ENCODE measurements around the gene CASKIN1. TPM values are rescaled to one million over a fixed set of nuclear protein-coding genes. Genes with fewer than 3 reads are reported as not detected.
"Not testable (repeated sequence)": the region's sequence is repeated elsewhere in the genome, so short reads cannot be mapped to it uniquely, and the experiment has no call there.

The CASKIN1 gene
- total RNA-seq, 2 donors from 2014 or later = not detected

GRCh38 chr16:2147981-2148671 is 48.3 kb downstream of the CASKIN1 start, which contains the start of gene RAB26:
RAB26 (plus strand) TSS chr16:2148625; CDS start chr16:2148784, 159 bp downstream.
- ATAC-seq (ENCODE audit: insufficient number of reproducible peaks, low FRiP score, low read depth) = no peak
- no peaks in the 10 kb centered on the region for H3K36me3 ChIP-seq
- H3K27me3 ChIP-seq (replicated peaks; ENCODE audit: insufficient read depth) = no peaks in the 10 kb centered on the region
- H3K4me1 ChIP-seq (ENCODE audit: control insufficient read depth in 1 of 2, low read depth in 2 of 2) = peaks cover 11 to 52% of the 10 kb centered on the region in 2 donors
- TF ChIP-seq CTCF (IDR thresholded peaks at IDR 0.05) = no peak
- H3K4me3 ChIP-seq = peak within 1 kb of the TSS; percentile 73
- no peak for DNase-seq (ENCODE audit: low spot score)
- no peaks in the 10 kb centered on the region for H3K9me3 ChIP-seq
- H3K27ac ChIP-seq = peak within 1 kb of the TSS; percentile 28 to 60

DNA sequence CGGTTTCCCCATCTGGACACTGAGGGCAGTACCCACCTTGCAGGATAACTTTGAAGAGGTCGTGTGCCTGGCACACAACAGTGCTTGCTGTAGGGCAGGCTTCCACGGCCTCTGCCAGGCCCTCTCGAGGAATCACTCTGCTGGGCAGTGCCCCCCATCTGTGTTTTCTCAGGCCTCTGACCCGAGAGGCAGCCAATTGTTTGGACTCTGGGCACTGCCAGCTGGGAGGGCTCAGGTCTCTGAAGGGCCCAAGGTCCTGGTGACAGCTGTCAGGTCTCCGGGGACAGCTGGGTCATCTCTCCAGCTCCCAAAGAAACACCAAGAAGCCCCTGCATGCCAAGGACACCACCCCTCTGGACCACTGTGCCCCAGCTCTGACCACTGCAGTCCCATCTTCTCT is 49.0 kb downstream of the CASKIN1 start:
- Histone ChIP-seq H3K27me3 (replicated peaks; ENCODE audit: insufficient read depth) (no peaks in the 10 kb centered on the region), H3K27ac (no peak overlapping the region), H3K36me3 (no peaks in the 10 kb centered on the region), H3K4me1 (ENCODE audit: control insufficient read depth in 1 of 2, low read depth in 2 of 2) (peaks cover 5 to 44% of the 10 kb centered on the region in 2 donors), H3K9me3 (no peaks in the 10 kb centered on the region), H3K4me3 (no peak overlapping the region)
- ATAC-seq (ENCODE audit: insufficient number of reproducible peaks, low FRiP score, low read depth) (no peak), DNase-seq (ENCODE audit: low spot score) (no peak)
- no peak for TF ChIP-seq CTCF (IDR thresholded peaks at IDR 0.05)

DNA sequence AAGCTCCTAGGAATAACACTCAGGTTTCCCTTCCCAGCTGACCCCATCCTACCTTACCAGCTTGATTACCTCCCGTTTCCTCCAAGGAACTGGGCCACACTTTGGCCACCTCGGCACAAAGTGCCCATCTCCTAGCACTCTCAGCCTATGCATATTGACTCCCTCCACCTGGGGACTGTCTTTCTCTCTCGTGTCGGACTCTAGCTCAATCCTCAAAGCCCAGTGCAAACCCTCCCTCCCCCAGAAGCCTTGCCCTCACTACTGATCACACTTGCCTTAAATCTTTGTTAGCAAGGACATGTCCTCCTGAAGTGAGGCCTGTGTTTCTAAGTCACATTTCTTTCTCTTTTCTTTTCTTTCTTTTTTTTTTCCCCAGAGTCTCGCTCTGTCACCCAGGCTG is 50.6 kb downstream of the CASKIN1 start:
- H3K4me3 ChIP-seq = no peak overlapping the region
- peaks cover 5 to 29% of the 10 kb centered on the region in 2 donors for H3K4me1 ChIP-seq (ENCODE audit: control insufficient read depth in 1 of 2, low read depth in 2 of 2)
- no peaks in the 10 kb centered on the region for H3K27me3 ChIP-seq (replicated peaks; ENCODE audit: insufficient read depth)
- ATAC-seq (ENCODE audit: insufficient number of reproducible peaks, low FRiP score, low read depth) (no peak), DNase-seq (ENCODE audit: low spot score) (no peak)
- no peaks in the 10 kb centered on the region for H3K9me3 ChIP-seq
- no peak for TF ChIP-seq CTCF (IDR thresholded peaks at IDR 0.05)
- no peaks in the 10 kb centered on the region for H3K36me3 ChIP-seq
- H3K27ac ChIP-seq = no peak overlapping the region

- TF ChIP-seq CTCF (IDR thresholded peaks at IDR 0.05) = no peak
- Histone ChIP-seq H3K4me1 (ENCODE audit: control insufficient read depth in 1 of 2, low read depth in 2 of 2) (peaks cover 6 to 16% of the 10 kb centered on the region in 2 donors), H3K36me3 (no peaks in the 10 kb centered on the region), H3K27me3 (replicated peaks; ENCODE audit: insufficient read depth) (no peaks in the 10 kb centered on the region), H3K27ac (no peak overlapping the region), H3K9me3 (no peaks in the 10 kb centered on the region), H3K4me3 (no peak overlapping the region)
- DNase-seq (ENCODE audit: low spot score) (no peak), ATAC-seq (ENCODE audit: insufficient number of reproducible peaks, low FRiP score, low read depth) (no peak)
These were observed 52.4 kb downstream of the CASKIN1 start for GRCh38 chr16:2143878-2144485.

- TF ChIP-seq CTCF (IDR thresholded peaks at IDR 0.05) = no peak
- ATAC-seq (ENCODE audit: insufficient number of reproducible peaks, low FRiP score, low read depth) = no peak
These were observed 53.2 kb downstream of the CASKIN1 start for GRCh38 chr16:2142942-2143877.

GRCh38 chr16:2135770-2136490 is 60.5 kb downstream of the CASKIN1 start, which contains the start of gene PKD1:
PKD1 (minus strand) TSS chr16:2135898; CDS start chr16:2135689, 209 bp downstream.
- peak; percentile 94 for DNase-seq (ENCODE audit: low spot score)
- H3K9me3 ChIP-seq; ATAC-seq (ENCODE audit: insufficient number of reproducible peaks, low FRiP score, low read depth); H3K36me3 ChIP-seq; H3K27me3 ChIP-seq (replicated peaks; ENCODE audit: insufficient read depth): not testable (repeated sequence)
- Histone ChIP-seq H3K4me3 (peak within 1 kb of the TSS; percentile 83), H3K27ac (peak within 1 kb of the TSS; percentile 71 to 80), H3K4me1 (ENCODE audit: control insufficient read depth in 1 of 2, low read depth in 2 of 2) (peaks cover 2 to 30% of the 10 kb centered on the region in 2 donors)

More at GRCh38 chr16:2142942-2143877, 53.2 kb downstream of the CASKIN1 start:
- no peaks in the 10 kb centered on the region for H3K27me3 ChIP-seq (replicated peaks; ENCODE audit: insufficient read depth)
- H3K9me3 ChIP-seq = no peaks in the 10 kb centered on the region
- no peaks in the 10 kb centered on the region for H3K36me3 ChIP-seq
- peaks cover 2 to 11% of the 10 kb centered on the region in 2 donors for H3K4me1 ChIP-seq (ENCODE audit: control insufficient read depth in 1 of 2, low read depth in 2 of 2)
- H3K4me3 ChIP-seq = no peak overlapping the region
- no peak overlapping the region for H3K27ac ChIP-seq
- DNase-seq (ENCODE audit: low spot score) = no peak
